Erythroblast (primary cell): ENCODE measurements around the gene MOXD1.

Source experiments
- GATA1 ChIP-seq: IDR thresholded peaks from 2 replicates; pipeline ENCODE4 v1.6.1; 2011; ENCODE audit warnings: low read depth, mild to moderate bottlenecking, control low read depth, low read length, moderate library complexity
- POLR2A ChIP-seq: IDR thresholded peaks from 2 replicates; pipeline ENCODE4 v1.6.1; 2011; ENCODE audit warnings: mild to moderate bottlenecking, low read length

DNA sequence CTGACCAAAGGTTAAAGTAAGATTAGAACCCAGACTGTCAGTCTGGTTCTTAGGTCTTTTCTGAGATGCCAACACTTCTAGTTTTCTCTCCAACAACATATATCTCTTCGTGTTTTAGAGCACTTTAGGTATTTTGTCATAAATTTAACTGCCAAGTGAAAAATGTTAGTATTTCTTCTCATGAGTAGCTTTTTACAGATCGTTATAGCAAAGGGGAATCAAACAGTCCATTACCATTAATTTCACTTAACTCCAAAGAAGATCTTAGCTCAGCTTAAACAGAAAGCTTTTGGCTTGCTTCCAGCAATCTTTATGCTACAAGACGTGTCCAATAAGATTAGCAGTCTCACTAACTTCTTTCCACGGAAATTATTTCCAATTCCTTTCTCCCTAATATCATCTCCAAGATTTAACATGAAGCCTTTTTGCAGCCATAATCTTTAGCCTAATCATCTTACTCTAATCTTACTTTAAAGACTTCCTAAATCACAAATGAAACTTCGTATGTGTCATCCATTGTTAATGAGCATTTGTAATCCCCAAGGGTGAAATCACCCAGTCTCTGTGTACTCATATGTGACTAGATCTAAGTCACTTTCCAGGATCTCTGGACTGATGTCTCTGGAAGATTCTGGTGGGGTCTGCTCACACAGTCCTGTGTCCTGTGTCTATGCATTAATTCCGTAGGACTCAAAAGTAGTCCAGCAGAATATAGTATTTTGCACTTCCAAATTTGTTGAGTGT is 38.7 kb downstream of the MOXD1 start:
- TF ChIP-seq POLR2A (no peak), GATA1 (no peak)
